GM18520 (cell line): ENCODE results near the gene VPS9D1.
"Not testable (repeated sequence)": the region's sequence is repeated elsewhere in the genome, so short reads cannot be mapped to it uniquely, and the experiment has no call there.

ENCODE experiments used
- ATAC-seq: cut with Tn5 transposase; IDR thresholded peaks from one replicate; pipeline ENCODE4 v1.9.1; 2021; ENCODE audit not compliant: unreplicated experiment

Gene VPS9D1

GRCh38 chr16:89695086-89695874 is 25.4 kb downstream of the VPS9D1 start:
- no peak for ATAC-seq

GRCh38 chr16:89694784-89695085 is 26.0 kb downstream of the VPS9D1 start:
- ATAC-seq, result not testable (repeated sequence)

- ATAC-seq, result no peak
These were observed 26.5 kb downstream of the VPS9D1 start for GRCh38 chr16:89693931-89694783.

GRCh38 chr16:89693289-89693731 is 27.4 kb downstream of the VPS9D1 start:
- ATAC-seq, result no peak

- no peak for ATAC-seq
These were observed 28.6 kb downstream of the VPS9D1 start for GRCh38 chr16:89691986-89692569.

- no peak for ATAC-seq
These were observed 29.3 kb downstream of the VPS9D1 start for GRCh38 chr16:89691231-89691985.

- ATAC-seq, result no peak
These were observed 30.3 kb downstream of the VPS9D1 start for GRCh38 chr16:89690392-89690901.

GRCh38 chr16:89689621-89690020 is 31.1 kb downstream of the VPS9D1 start:
- not testable (repeated sequence) for ATAC-seq

GRCh38 chr16:89689142-89689541 is 31.6 kb downstream of the VPS9D1 start:
- no peak for ATAC-seq

GRCh38 chr16:89688395-89688794 is 32.3 kb downstream of the VPS9D1 start:
- no peak for ATAC-seq

GRCh38 chr16:89687092-89687940 is 33.4 kb downstream of the VPS9D1 start:
- peak; percentile 14 for ATAC-seq

- peak; percentile 80 for ATAC-seq
These were observed 34.1 kb downstream of the VPS9D1 start, which contains the start of gene CDK10 for GRCh38 chr16:89686520-89687091. TSS of gene CDK10 (plus strand) at chr16:89686689. CDS start at chr16:89686711, 22 bp downstream.

GRCh38 chr16:89685916-89686315 is 34.8 kb downstream of the VPS9D1 start:
- ATAC-seq, result no peak

- ATAC-seq, result no peak
These were observed 42.4 kb downstream of the VPS9D1 start for GRCh38 chr16:89678258-89678657.

- no peak for ATAC-seq
These were observed 48.3 kb downstream of the VPS9D1 start for GRCh38 chr16:89672177-89672941.

- not testable (repeated sequence) for ATAC-seq
These were observed 49.1 kb downstream of the VPS9D1 start for GRCh38 chr16:89671565-89671964.

- ATAC-seq, result no peak
These were observed 49.9 kb downstream of the VPS9D1 start for GRCh38 chr16:89670496-89671431.

- ATAC-seq, result no peak
These were observed 50.9 kb downstream of the VPS9D1 start for GRCh38 chr16:89669755-89670154.
